SK-N-SH treated with all-trans-retinoic acid at 6 μM for 48 hours (cell line): ENCODE measurements around the gene FAM111A.

ENCODE experiments used
- ARNTL ChIP-seq: fragments of 450-650 bp; formaldehyde crosslinking; IDR thresholded peaks from 2 replicates; pipeline ENCODE4 v1.5.0; 2020; ENCODE audit warnings: low read depth, mild to moderate bottlenecking, moderate library complexity, borderline replicate concordance
- BACH2 ChIP-seq: fragments of 250-450 bp; sonication (Bioruptor Pico); IDR thresholded peaks from 2 replicates; pipeline ENCODE4 v1.9.0; 2021; ENCODE audit warnings: mild to moderate bottlenecking, borderline replicate concordance
- TOX ChIP-seq: fragments of 250-450 bp; sonication (Bioruptor Pico); IDR thresholded peaks from 2 replicates; pipeline ENCODE4 v1.8.0; 2021; ENCODE audit warnings: mild to moderate bottlenecking, moderate library complexity, borderline replicate concordance
- ZFP30 ChIP-seq: fragments of 450-650 bp; formaldehyde crosslinking; IDR thresholded peaks from 2 replicates; pipeline ENCODE4 v1.5.0; 2022; ENCODE audit warnings: mild to moderate bottlenecking, moderate library complexity

DNA sequence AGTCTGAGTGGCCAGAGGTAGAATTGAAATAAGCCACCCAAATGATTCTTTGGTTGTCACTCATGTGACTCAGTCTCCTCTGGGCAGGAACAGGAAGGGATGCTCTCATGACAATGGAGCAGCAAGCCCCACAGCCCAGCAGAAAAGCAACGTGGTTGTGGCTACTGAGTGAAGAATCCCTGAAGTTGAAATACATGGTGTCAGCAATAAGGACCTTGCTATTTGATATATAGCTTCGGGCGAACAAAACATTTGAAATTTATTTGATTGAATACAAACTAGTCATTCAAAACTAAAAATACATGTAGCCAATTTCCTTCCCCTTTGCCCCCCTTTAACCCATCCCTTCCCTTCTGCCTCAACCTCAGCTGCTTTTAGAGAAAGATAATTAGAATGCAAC is 14.8 kb downstream of the FAM111A start:
- TF ChIP-seq TOX (CRISPR knock-in tag) (no peak), BACH2 (CRISPR knock-in tag) (no peak), ARNTL (CRISPR knock-in tag) (no peak), ZFP30 (CRISPR knock-in tag) (no peak)
